HG02763 (cell line): ENCODE measurements around the gene EIF4H.
"Not testable (repeated sequence)": the region's sequence is repeated elsewhere in the genome, so short reads cannot be mapped to it uniquely, and the experiment has no call there.

ENCODE experiments used
- ATAC-seq: cut with Tn5 transposase; IDR thresholded peaks from one replicate; pipeline ENCODE4 v1.9.1; 2021; ENCODE audit warnings: mild to moderate bottlenecking, moderate library complexity; ENCODE audit not compliant: unreplicated experiment

EIF4H gene

DNA sequence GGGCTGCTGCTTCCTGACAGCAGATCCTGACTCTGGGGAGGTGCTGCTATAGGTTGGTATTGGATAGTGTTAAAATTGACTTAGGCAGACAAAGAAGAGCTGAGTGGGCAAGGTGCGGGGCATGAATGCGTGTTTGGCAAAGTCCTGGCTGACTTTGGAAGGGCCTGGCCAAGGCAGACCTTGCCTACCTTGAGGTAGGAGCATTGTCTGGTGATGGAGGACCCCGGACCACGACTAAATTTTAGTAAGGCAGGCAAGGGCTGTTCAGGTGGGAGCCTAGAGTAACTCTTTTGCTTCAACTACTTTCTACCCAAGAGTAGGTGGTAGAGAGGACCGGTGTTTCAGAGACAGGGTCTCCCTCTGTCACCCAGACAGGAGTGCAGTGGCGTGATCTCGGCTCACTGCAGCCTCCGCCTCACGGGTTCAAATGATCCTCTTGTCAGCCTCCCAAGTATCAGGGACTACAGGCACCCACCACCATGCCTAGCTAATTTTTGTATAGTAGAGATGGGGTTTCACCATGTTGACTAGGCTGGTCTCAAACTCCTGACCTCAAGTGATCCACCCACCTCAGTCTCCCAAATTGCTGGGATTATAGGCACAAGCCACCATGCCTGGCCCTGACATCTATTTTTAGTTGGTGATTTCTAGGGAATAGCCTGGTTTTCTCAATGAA lies 23.4 kb downstream of the EIF4H start:
- no peak for ATAC-seq

DNA sequence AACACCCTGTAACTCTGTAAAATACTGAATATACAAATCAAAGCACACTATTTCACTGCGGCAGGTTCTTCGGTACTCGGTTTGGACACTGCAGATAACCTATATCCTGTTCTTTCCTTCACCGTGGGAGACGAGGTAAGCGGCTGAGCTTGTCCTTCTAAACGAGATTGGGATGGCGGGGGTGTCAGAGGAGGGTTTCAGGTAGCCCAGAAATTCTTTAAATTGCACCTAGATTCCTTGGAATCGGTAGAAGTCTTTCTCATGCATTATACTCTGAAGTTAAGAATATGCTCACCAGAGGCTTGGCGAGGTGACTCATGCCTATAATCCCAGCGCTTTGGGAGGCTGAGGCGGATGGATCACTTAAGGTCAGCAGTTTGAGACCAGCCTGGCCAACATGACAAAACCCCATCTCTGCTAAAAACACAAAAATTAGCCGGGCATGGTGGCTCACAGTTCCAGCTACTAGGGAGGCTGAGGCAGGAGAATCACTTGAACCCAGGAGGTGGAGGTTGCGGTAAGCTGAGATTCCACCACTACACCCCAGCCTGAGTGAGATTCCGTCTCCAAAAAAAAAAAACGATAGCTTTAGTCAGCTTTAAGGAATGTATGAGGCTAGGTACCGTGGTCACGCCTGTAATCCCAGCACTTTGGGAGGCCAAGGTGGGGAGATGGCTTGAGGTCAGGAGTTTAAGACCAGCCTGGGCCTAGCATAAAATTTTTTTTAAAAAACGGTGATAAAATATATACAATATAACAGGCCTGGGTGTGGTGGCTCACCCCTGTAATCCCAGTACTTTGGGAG lies 25.6 kb downstream of the EIF4H start:
- no peak for ATAC-seq

DNA sequence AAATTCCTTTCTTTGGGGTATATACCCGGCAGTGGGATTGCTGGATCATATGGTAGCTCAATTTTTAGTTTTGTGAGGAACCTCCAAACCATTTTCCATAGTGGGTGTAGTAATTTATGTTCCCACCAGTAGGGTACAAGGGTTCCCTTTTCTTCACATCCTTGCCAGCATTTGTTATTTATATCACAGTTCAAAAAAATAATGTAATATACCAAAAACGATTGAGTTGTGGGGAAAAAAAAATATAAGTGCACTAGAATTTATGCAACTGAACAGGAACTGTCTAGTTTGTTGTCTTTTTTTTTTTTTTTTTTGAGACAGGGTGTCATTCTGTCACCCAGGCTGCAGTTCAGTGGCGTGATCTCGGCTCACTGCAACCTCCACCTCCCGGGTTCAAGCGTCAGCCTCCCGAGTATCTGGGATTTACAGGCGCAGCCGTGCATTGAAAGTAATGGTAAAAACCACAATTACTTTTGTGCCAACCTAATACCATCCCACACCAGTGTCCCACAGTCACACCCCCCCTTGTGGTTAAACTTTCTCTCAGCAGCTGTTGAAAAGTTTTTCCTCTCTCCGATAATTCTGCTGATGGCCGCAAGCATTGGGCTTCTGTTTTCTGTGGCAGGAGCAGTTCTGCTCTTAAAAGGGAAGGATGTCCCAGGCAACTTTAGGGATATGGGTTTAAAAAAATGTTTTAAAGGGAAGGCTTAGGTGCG lies 28.8 kb downstream of the EIF4H start:
- no peak for ATAC-seq

DNA sequence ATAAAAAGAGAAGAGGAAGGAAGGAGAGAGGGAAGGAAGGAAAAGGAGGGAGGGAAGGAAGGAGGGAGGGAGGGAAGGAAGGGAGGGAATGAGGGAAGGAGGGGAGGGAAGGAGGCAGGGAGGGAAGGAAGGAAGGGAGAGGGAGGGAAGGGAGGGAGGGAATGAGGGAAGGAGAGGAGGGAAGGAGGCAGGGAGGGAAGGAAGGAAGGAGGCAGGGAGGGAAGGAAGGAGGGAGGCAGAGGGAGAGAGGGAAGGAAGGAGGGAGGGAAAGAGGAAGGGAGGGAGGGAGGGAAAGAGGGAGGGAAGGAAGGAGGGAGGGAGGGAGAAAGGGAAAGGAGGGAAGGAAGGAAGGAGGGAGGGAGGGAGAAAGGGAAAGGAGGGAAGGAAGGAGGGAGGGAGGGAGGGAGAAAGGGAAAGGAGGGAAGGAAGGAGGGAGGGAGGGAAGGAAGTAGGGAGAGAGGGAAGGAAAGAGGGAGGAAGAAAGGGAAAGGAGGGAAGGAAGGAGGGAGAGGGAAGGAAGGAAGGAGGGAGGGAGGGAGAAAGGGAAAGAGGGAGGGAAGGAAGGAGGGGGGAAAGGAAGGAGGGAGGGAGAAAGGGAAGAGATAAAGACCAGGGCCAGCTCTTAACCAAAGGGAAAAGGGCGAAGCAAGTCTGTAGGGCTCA lies 29.9 kb downstream of the EIF4H start:
- no peak for ATAC-seq

DNA sequence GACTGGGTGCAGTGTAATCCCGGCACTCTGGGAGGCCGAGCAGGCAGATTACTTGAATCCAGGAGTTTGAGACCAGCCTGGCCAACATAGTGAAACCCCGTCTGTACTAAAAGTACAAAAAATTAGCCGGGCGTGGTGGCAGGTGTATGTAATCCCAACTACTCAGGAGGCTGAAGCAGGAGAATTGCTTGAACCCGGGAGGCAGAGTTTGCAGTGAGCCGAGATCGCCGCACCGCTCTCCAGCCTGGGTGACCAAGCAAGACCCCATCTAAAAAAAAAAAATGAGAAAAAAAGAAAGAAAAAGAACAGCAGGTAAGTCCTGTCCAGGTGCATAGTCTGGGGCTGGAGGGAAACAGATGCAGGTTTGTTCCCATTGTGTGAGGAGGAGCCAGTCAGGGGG lies 31.9 kb downstream of the EIF4H start:
- ATAC-seq = not testable (repeated sequence)

DNA sequence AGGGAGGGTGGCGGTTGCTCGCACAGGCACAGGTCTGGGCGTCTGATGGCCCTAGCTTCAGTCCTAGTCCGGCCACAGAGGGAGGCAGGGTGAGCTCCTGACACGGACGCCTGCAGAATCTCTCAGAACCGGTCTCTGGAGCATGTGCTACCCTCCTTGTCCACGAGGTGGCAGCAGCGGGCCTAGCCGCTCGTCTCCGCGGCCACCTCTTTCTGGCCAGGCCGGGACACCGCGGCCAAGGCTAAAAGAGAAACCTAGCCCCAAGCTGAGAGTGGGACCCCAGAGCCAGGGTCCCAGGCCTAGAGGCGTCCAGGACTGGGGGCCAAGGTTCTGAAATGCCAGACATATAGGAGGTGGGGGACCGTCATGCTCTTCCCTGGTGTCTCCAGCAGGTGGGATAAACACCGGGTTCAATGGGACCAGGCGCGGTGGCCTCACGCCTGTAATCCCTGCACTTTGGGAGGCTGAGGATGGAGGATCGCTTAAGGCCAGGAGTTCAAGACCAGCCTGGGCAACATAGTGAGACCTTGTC lies 32.5 kb downstream of the EIF4H start:
- ATAC-seq = no peak

DNA sequence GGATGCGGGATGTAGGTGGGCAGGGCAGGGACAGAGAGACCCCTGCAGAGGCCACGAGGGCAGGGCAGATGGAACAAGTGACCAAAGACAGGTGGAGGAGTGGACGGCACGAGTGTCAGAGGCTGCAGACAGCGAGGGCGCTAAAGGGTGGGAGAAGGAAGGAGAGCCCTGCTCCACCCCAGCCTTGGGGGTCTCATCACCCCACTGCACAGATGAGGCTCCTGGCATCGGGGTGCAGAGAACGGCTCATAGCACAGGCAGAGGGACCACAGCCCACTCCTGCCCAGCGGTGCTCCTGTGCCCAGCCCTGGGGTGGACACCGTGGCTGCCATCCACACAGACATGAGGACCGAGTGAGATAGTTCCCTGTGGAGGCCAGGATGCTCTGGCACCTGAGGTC lies 33.4 kb downstream of the EIF4H start:
- no peak for ATAC-seq

DNA sequence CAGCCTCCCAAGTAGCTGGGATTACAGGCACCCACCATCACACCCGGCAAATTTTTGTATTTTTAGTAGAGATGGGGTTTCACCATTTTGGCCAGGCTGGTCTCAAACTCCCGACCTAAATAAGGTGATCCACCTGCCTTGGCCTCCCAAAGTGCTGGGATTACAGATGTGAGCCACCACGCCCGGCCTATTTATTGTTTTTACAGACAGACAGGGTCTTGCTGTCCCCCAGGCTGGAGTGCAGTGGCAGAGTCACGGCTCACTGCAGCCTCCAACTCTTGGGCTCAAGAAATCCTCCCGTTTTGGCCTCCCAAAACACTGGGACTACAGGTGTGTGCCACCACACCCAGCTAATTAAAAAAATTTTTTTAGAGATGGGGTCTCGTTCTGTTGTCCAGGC lies 34.1 kb downstream of the EIF4H start:
- ATAC-seq = not testable (repeated sequence)

DNA sequence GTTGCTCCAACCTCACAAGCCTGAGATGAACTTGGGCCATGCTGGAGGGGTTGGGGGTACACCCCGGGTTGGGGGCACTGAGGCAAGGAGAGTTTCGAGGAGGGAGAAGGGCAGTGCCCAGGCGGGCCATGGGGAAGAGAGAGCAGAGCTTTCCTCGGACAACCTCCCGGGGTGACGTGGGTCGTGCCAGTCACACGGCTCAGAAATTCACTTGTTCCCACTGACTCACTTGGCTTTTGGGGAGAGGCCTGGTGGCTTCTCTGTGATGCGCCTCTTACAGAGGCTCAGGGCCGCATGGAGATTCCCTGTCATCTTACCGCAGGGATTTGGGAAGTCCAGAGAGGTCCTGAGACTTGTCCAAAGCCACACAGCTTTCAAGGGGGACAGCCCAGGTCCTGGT lies 38.5 kb downstream of the EIF4H start:
- no peak for ATAC-seq

DNA sequence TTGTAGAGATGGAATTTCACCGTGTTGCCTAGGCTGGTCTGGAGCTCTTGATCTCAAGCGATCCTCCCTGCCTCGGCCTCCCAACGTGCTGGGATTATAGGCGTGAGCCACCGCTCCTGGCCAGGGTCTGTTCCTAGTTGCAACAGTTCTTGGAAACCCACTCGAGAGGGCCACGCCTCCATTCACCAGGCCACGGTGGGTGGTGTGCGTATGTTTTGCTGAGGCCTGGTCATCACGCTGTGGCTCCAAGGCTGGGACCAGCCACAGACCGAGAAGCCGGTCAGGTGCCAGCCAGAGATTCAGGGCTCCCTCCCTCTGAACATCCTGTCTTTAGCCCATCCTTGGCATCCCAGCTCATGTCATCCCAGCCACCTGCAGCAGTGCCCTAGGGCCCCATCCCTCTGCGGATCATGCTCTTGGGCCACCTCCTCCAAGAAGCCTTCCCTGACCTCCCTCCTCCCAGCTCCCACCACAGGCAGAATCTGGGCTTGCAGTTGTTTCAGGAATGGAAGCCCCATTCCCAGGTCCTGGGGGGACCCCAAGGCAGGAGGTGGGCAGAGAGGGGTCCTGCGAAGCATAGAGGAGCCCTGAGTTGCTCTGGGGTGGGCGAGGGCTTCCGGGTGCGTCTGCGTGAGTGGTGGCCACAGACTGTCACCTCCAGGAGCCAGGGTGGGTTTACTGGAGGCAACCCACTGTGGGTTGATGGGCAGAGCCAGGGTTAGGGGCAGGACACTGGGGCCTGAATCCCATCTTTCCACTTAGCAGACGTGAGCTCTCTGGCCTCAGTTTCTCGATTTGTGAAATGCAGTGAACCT lies 40.9 kb downstream of the EIF4H start:
- ATAC-seq = no peak

DNA sequence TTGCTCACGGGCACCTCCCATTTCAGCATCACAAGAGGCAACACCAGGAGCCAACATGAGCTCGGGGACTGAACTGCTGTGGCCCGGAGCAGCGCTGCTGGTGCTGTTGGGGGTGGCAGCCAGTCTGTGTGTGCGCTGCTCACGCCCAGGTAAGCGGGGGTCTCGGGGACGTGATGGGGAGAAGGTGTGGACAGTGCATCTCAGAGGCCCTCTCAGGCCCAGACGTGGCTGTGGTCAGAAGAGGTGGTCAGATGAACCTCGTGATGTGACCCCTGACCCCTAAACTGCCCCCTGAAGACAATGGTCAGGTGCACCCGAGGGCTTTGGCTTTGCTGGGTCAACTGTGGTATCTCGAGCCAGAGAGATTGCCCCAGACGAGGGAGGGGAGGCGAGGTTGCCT lies 41.8 kb downstream of the EIF4H start:
- no peak for ATAC-seq

DNA sequence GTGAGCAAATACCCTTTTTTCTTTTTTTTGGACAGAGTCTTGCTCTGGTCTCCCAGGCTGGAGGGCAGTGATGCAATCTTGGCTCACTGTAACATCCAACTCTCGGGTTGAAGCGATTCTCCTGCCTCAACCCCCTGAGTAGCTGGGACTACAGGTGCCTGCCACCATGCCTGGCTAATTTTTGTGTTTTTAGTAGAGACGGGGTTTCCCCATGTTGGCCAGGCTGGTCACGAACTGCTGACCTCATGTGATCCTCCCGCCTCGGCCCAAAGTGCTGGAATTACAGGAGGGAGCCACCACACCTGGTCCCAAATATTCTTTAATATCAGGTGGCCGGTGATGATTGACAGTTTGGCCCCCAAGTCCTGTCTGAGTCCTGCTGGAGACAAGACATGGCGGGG lies 42.2 kb downstream of the EIF4H start:
- no peak for ATAC-seq

DNA sequence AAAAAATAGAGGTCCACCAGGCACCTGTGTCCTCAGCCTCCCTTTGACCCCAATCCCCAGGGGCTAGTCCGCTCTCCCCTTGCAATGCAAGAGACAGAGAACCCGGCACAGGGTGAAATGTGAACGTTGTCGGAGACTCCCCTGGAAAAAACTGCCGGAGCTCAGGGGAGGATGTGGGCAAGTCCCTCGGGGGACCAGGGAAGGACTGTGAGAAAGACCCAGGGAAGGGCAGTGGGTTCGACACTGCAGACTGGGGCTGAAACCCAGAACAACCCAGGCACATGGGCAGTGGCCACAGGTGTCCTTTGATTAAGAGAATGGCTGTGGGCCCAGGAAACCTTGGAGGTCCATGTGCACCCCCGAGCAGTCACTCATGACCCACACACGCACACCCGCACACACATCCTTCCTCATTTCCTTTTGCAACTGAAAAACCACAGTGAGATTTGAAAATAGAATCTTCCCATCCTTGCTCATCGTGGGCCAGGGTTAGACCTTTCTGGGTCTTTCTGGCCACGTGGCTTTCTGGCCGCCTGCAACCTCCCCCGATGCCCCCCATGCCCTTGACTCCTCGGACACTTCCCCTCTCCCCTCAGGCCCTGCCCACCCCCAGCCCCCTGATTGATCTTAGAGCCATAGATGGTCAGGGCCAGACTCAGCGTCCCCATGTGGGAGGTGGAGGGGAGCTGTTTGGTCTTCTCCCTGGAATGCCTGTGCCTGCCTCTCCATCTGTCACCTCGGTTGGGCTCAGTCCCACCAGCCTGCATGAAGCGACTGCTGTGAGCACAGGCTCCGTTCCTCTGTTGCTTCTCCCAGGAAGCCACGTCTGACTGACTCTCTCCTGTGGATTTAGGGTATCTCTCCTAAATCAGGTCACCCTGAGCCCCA lies 43.5 kb downstream of the EIF4H start:
- peak; percentile 40 for ATAC-seq

DNA sequence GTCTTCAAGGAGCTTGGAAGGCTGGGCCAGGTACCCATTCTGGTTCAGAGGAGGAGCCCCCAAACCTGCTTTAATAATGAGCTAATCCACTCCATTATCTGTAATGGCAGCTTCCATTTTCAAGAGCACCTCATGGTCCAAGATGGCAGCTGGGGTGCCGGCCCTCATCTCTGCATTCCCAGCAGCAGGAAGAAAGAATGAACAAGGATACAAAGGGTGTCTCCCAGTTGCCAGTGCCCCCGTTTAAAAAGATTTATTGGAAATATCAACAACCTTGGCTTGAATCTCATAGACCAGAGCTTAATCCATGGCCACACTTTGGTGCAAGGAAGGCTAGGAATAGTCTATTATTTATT lies 44.2 kb downstream of the EIF4H start:
- no peak for ATAC-seq

DNA sequence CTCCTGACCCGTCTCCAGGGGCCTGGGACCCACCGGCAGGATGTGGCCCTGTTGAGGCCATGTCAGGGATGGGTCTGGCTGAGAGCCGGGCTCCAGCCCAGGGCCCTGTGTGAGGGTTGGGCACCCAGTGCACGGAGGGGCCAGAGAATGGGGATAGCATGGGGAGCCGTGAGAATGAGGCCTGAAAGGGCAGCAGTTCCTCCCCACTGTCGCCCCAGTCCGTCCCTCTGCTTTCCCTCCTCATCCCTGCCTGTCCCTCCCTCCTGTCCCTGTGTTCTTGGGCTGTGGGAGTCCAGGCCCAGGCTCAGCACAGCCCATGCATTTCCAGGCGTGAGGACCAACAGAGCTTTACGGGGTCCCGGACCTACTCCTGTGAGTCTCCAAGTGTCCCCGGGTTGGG lies 45.3 kb downstream of the EIF4H start:
- ATAC-seq = no peak

DNA sequence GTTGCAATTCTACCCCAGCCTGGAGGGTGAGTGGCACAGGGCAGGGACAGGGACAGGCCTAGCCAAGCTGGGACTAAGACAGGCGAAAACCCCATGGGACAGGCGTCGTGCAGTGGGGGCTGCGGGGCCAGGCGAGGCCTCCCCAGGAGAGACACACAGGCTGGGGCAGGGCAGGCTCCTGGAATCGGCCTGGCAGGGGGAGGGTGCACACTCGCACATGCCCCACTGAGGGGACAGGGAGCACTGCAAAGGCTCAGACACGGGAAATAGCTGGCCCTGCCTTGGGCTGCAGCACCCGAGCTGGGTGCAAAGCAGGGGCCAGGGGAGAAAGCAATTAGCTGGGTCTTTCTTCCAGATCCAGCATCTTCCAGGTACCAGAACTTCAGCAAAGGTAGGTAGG lies 46.1 kb downstream of the EIF4H start:
- ATAC-seq = no peak

DNA sequence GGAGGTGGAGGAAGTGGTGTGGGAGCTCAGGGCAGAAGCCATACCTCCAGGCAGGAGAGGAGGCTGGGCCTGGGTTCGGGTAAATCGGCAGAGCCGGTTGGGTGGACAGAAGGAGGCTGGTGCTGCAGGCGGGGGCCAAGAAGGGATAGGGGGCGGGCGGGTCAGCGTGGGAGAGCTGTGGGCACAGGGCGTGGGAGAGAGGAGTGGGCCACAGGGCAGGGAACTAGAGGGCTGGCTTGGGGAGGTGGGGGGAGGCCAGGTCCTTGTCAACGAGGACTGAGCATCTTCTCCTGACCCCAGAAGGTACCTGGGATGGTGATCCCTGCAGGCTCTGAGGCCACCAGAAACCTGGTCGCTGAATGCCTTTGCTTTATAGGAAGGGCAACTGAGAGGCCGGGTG lies 47.6 kb downstream of the EIF4H start:
- ATAC-seq = no peak

DNA sequence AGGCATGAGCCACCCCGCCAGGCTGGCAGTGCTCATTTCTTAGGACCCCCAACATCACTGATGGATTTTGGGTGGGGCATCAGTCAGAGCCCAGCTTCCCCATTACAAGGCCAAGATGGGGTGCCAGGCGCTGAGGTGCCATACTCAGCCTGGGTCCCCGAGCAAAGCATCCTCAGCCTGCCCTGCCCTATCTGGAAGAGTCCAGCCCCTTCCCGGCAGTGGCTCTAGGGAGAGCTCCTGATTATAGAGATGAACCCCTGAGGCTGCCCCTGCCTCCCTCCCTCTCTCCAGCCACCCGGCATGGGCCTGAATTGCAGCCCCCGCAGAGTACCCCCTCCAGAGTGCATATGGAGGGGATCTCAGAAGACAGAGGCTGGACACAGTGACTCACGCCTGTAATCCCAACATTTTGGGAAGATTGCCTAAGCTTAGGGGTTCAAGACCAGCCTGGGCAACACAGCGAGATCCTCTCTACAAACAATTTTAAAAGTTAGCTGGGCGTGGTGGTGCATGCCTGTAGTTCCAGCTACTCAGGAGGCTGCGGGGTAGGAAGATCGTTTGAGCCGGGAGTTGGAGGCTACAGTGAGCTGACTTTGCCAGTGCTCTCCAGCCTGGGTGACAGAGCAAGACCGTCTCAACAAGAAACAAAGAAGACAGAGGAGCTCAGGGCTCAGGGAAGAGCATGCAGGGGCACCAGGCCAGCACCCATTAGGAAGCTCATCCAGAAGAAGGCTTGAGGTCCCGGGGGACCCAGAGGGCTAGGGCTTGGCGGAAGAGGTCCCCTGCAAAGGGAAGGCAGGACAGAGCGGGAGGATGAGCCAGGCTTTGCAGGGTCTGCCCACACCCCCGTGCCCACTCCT lies 48.9 kb downstream of the EIF4H start:
- no peak for ATAC-seq
